ENCODE results near the gene ARAP3.

ARAP3 gene

GRCh38 chr5:141703133-141703561 lies 21.1 kb upstream of the ARAP3 start:
- H3K9me3 ChIP-seq (ENCODE audit: control insufficient read depth in 2 of 2, low read length in 2 of 2), result no peaks in the 10 kb centered on the region
- H3K4me1 ChIP-seq (ENCODE audit: control insufficient read depth in 2 of 2, insufficient read depth in 2 of 2, low read length in 2 of 2), result peaks cover 16 to 28% of the 10 kb centered on the region in 2 donors
- peaks cover 5 to 17% of the 10 kb centered on the region in 2 donors for H3K27me3 ChIP-seq (ENCODE audit: control insufficient read depth in 2 of 2, insufficient read depth in 2 of 2, low read length in 2 of 2)
- H3K4me3 ChIP-seq (ENCODE audit: low read length in 2 of 2), result peak overlapping the region; percentile 74 to 79
- H3K36me3 ChIP-seq (ENCODE audit: control insufficient read depth in 2 of 2, insufficient read depth in 2 of 2, low read length in 2 of 2), result no peaks in the 10 kb centered on the region
- H3K27ac ChIP-seq (ENCODE audit: low read depth in 2 of 2, low read length in 2 of 2), result no peak overlapping the region
- peak overlapping the region in 1 of 2 donors; percentile 74 for H3K9ac ChIP-seq (ENCODE audit: low read depth in 1 of 2, low read length in 2 of 2)

GRCh38 chr5:141701360-141702119 lies 19.5 kb upstream of the ARAP3 start:
- peaks cover 6 to 19% of the 10 kb centered on the region in 2 donors for H3K27me3 ChIP-seq (ENCODE audit: control insufficient read depth in 2 of 2, insufficient read depth in 2 of 2, low read length in 2 of 2)

GRCh38 chr5:141697586-141697985 lies 15.6 kb upstream of the ARAP3 start:
- H3K4me3 ChIP-seq (ENCODE audit: low read length in 2 of 2), result no peak overlapping the region
- no peaks in the 10 kb centered on the region for H3K36me3 ChIP-seq (ENCODE audit: control insufficient read depth in 2 of 2, insufficient read depth in 2 of 2, low read length in 2 of 2)
- H3K9me3 ChIP-seq (ENCODE audit: control insufficient read depth in 2 of 2, low read length in 2 of 2), result no peaks in the 10 kb centered on the region
- no peak overlapping the region for H3K9ac ChIP-seq (ENCODE audit: low read depth in 1 of 2, low read length in 2 of 2)
- no peak overlapping the region for H3K27ac ChIP-seq (ENCODE audit: low read depth in 2 of 2, low read length in 2 of 2)
- peaks cover 6 to 19% of the 10 kb centered on the region in 2 donors for H3K27me3 ChIP-seq (ENCODE audit: control insufficient read depth in 2 of 2, insufficient read depth in 2 of 2, low read length in 2 of 2)
- H3K4me1 ChIP-seq (ENCODE audit: control insufficient read depth in 2 of 2, insufficient read depth in 2 of 2, low read length in 2 of 2), result peaks cover 2 to 11% of the 10 kb centered on the region in 2 donors

More at GRCh38 chr5:141701360-141702119, 19.5 kb upstream of the ARAP3 start:
- no peaks in the 10 kb centered on the region for H3K36me3 ChIP-seq (ENCODE audit: control insufficient read depth in 2 of 2, insufficient read depth in 2 of 2, low read length in 2 of 2)
- H3K4me1 ChIP-seq (ENCODE audit: control insufficient read depth in 2 of 2, insufficient read depth in 2 of 2, low read length in 2 of 2), result peaks cover 14 to 25% of the 10 kb centered on the region in 2 donors
- H3K9me3 ChIP-seq (ENCODE audit: control insufficient read depth in 2 of 2, low read length in 2 of 2), result no peaks in the 10 kb centered on the region
- no peak overlapping the region for H3K9ac ChIP-seq (ENCODE audit: low read depth in 1 of 2, low read length in 2 of 2)
- no peak overlapping the region for H3K27ac ChIP-seq (ENCODE audit: low read depth in 2 of 2, low read length in 2 of 2)
- H3K4me3 ChIP-seq (ENCODE audit: low read length in 2 of 2), result peak overlapping the region in 1 of 2 donors; percentile 42

- H3K27ac ChIP-seq (ENCODE audit: low read depth in 2 of 2, low read length in 2 of 2), result no peak overlapping the region
- H3K36me3 ChIP-seq (ENCODE audit: control insufficient read depth in 2 of 2, insufficient read depth in 2 of 2, low read length in 2 of 2), result no peaks in the 10 kb centered on the region
- H3K9ac ChIP-seq (ENCODE audit: low read depth in 1 of 2, low read length in 2 of 2), result no peak overlapping the region
- H3K4me1 ChIP-seq (ENCODE audit: control insufficient read depth in 2 of 2, insufficient read depth in 2 of 2, low read length in 2 of 2), result peaks cover 8 to 13% of the 10 kb centered on the region in 2 donors
- no peak overlapping the region for H3K4me3 ChIP-seq (ENCODE audit: low read length in 2 of 2)
- no peaks in the 10 kb centered on the region for H3K9me3 ChIP-seq (ENCODE audit: control insufficient read depth in 2 of 2, low read length in 2 of 2)
- H3K27me3 ChIP-seq (ENCODE audit: control insufficient read depth in 2 of 2, insufficient read depth in 2 of 2, low read length in 2 of 2), result peaks cover 6 to 16% of the 10 kb centered on the region in 2 donors
Measured at GRCh38 chr5:141696431-141696830, 14.4 kb upstream of the ARAP3 start.

- Histone ChIP-seq H3K27me3 (ENCODE audit: control insufficient read depth in 2 of 2, insufficient read depth in 2 of 2, low read length in 2 of 2) (peaks cover 6 to 9% of the 10 kb centered on the region in 2 donors), H3K9me3 (ENCODE audit: control insufficient read depth in 2 of 2, low read length in 2 of 2) (no peaks in the 10 kb centered on the region), H3K9ac (ENCODE audit: low read depth in 1 of 2, low read length in 2 of 2) (no peak overlapping the region), H3K4me3 (ENCODE audit: low read length in 2 of 2) (no peak overlapping the region), H3K36me3 (ENCODE audit: control insufficient read depth in 2 of 2, insufficient read depth in 2 of 2, low read length in 2 of 2) (no peaks in the 10 kb centered on the region), H3K27ac (ENCODE audit: low read depth in 2 of 2, low read length in 2 of 2) (peak overlapping the region in 1 of 2 donors; percentile 21), H3K4me1 (ENCODE audit: control insufficient read depth in 2 of 2, insufficient read depth in 2 of 2, low read length in 2 of 2) (peaks cover 8 to 13% of the 10 kb centered on the region in 2 donors)
Measured at GRCh38 chr5:141695627-141696215, 13.7 kb upstream of the ARAP3 start.

- Histone ChIP-seq H3K27ac (ENCODE audit: low read depth in 2 of 2, low read length in 2 of 2) (no peak overlapping the region), H3K9ac (ENCODE audit: low read depth in 1 of 2, low read length in 2 of 2) (no peak overlapping the region), H3K36me3 (ENCODE audit: control insufficient read depth in 2 of 2, insufficient read depth in 2 of 2, low read length in 2 of 2) (no peaks in the 10 kb centered on the region), H3K4me1 (ENCODE audit: control insufficient read depth in 2 of 2, insufficient read depth in 2 of 2, low read length in 2 of 2) (peaks cover 8 to 13% of the 10 kb centered on the region in 2 donors), H3K4me3 (ENCODE audit: low read length in 2 of 2) (no peak overlapping the region), H3K9me3 (ENCODE audit: control insufficient read depth in 2 of 2, low read length in 2 of 2) (no peaks in the 10 kb centered on the region), H3K27me3 (ENCODE audit: control insufficient read depth in 2 of 2, insufficient read depth in 2 of 2, low read length in 2 of 2) (peaks cover 3% of the 10 kb centered on the region in 2 donors)
Measured at GRCh38 chr5:141694479-141694878, 12.4 kb upstream of the ARAP3 start.

- Histone ChIP-seq H3K9me3 (ENCODE audit: control insufficient read depth in 2 of 2, low read length in 2 of 2) (no peaks in the 10 kb centered on the region), H3K36me3 (ENCODE audit: control insufficient read depth in 2 of 2, insufficient read depth in 2 of 2, low read length in 2 of 2) (no peaks in the 10 kb centered on the region), H3K4me1 (ENCODE audit: control insufficient read depth in 2 of 2, insufficient read depth in 2 of 2, low read length in 2 of 2) (peaks cover 8 to 13% of the 10 kb centered on the region in 2 donors), H3K4me3 (ENCODE audit: low read length in 2 of 2) (no peak overlapping the region), H3K27ac (ENCODE audit: low read depth in 2 of 2, low read length in 2 of 2) (no peak overlapping the region), H3K27me3 (ENCODE audit: control insufficient read depth in 2 of 2, insufficient read depth in 2 of 2, low read length in 2 of 2) (peaks cover under 1 to 2% of the 10 kb centered on the region in 2 donors), H3K9ac (ENCODE audit: low read depth in 1 of 2, low read length in 2 of 2) (no peak overlapping the region)
Measured at GRCh38 chr5:141692919-141693725, 11.1 kb upstream of the ARAP3 start.

GRCh38 chr5:141692533-141692888 lies 10.5 kb upstream of the ARAP3 start:
- Histone ChIP-seq H3K27me3 (ENCODE audit: control insufficient read depth in 2 of 2, insufficient read depth in 2 of 2, low read length in 2 of 2) (no peaks in the 10 kb centered on the region), H3K4me3 (ENCODE audit: low read length in 2 of 2) (peak overlapping the region; percentile 51 to 75), H3K9me3 (ENCODE audit: control insufficient read depth in 2 of 2, low read length in 2 of 2) (no peaks in the 10 kb centered on the region), H3K4me1 (ENCODE audit: control insufficient read depth in 2 of 2, insufficient read depth in 2 of 2, low read length in 2 of 2) (peaks cover 8 to 13% of the 10 kb centered on the region in 2 donors), H3K36me3 (ENCODE audit: control insufficient read depth in 2 of 2, insufficient read depth in 2 of 2, low read length in 2 of 2) (no peaks in the 10 kb centered on the region), H3K9ac (ENCODE audit: low read depth in 1 of 2, low read length in 2 of 2) (peak overlapping the region; percentile 14 to 47), H3K27ac (ENCODE audit: low read depth in 2 of 2, low read length in 2 of 2) (no peak overlapping the region)

- H3K27ac ChIP-seq (ENCODE audit: low read depth in 2 of 2, low read length in 2 of 2), result no peak overlapping the region
- no peaks in the 10 kb centered on the region for H3K9me3 ChIP-seq (ENCODE audit: control insufficient read depth in 2 of 2, low read length in 2 of 2)
- no peaks in the 10 kb centered on the region for H3K36me3 ChIP-seq (ENCODE audit: control insufficient read depth in 2 of 2, insufficient read depth in 2 of 2, low read length in 2 of 2)
- peaks cover 8 to 13% of the 10 kb centered on the region in 2 donors for H3K4me1 ChIP-seq (ENCODE audit: control insufficient read depth in 2 of 2, insufficient read depth in 2 of 2, low read length in 2 of 2)
- H3K4me3 ChIP-seq (ENCODE audit: low read length in 2 of 2), result peak overlapping the region; percentile 51 to 75
- H3K9ac ChIP-seq (ENCODE audit: low read depth in 1 of 2, low read length in 2 of 2), result peak overlapping the region; percentile 14 to 47
- no peaks in the 10 kb centered on the region for H3K27me3 ChIP-seq (ENCODE audit: control insufficient read depth in 2 of 2, insufficient read depth in 2 of 2, low read length in 2 of 2)
Measured at GRCh38 chr5:141691867-141692532, 10.0 kb upstream of the ARAP3 start.
